ENCODE measurements around the gene KRTAP5-7. TPM values are rescaled to one million over a fixed set of nuclear protein-coding genes. Genes with fewer than 3 reads are reported as not detected.
"Not testable (repeated sequence)": the region's sequence is repeated elsewhere in the genome, so short reads cannot be mapped to it uniquely, and the experiment has no call there.

The KRTAP5-7 gene
- total RNA-seq, 1 donor from 2014 or later, result not detected

GRCh38 chr11:71568704-71569349, 41.8 kb downstream of the KRTAP5-7 start:
- DNase-seq (ENCODE audit: low read depth, low spot score), result no peak
- no peak overlapping the region for H3K27ac Mint-ChIP-seq (ENCODE audit: unreplicated experiment)
- no peak overlapping the region for H3K4me3 Mint-ChIP-seq
- H3K36me3 Mint-ChIP-seq (ENCODE audit: low read depth), result no peaks in the 10 kb centered on the region
- peaks cover 15% of the 10 kb centered on the region for H3K4me1 Mint-ChIP-seq
- peaks cover 4% of the 10 kb centered on the region for H3K27me3 Mint-ChIP-seq (ENCODE audit: low read depth)
- no peaks in the 10 kb centered on the region for H3K9me3 Mint-ChIP-seq
- TF ChIP-seq CTCF (conservative IDR thresholded peaks at IDR 0.05), result no peak

DNA sequence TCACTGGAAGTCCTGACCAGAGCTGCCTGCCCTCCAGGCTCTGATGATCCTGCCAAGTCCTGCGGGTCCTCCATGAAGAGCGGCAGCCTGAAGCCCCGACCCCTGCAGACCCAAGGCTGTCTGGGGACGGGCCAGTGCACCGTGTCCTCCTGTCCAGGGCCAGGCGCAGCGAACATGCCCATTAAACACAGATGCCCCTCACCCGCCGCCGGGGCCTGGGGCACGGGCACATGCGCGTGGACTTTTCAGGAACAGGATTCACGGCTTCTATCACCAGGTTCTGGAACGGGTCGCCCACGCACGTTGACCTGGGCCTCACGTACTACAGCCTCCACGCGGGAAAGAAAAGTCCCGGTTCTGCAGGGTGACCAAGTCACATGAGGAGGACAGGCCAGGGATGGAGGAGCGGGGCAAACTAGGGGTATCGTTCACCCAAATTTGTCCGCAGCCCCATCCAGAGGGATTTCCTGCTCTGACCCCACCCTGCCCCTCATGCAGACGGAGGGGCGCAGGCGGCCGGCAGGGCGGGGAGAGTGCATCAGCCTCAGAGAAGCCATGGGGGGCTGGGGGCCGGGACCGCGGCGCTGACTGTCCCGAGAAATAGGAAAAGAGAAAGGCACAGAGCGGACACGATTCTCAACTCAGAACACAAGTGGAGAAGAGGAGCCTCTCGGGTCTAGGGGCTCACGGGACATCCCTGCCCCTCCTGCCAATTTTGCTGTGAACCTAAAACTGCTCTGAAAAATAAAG, 44.2 kb downstream of the KRTAP5-7 start:
- H3K9me3 Mint-ChIP-seq; H3K4me3 Mint-ChIP-seq; H3K27ac Mint-ChIP-seq (ENCODE audit: unreplicated experiment); H3K36me3 Mint-ChIP-seq (ENCODE audit: low read depth); H3K27me3 Mint-ChIP-seq (ENCODE audit: low read depth); DNase-seq (ENCODE audit: low read depth, low spot score): not testable (repeated sequence)
- peaks cover 13% of the 10 kb centered on the region for H3K4me1 Mint-ChIP-seq

- Mint-ChIP-seq H3K4me3 (no peak overlapping the region), H3K9me3 (no peaks in the 10 kb centered on the region), H3K27me3 (ENCODE audit: low read depth) (no peaks in the 10 kb centered on the region), H3K27ac (ENCODE audit: unreplicated experiment) (no peak overlapping the region), H3K4me1 (no peaks in the 10 kb centered on the region), H3K36me3 (ENCODE audit: low read depth) (no peaks in the 10 kb centered on the region)
- DNase-seq (ENCODE audit: low read depth, low spot score), result no peak
- TF ChIP-seq CTCF (conservative IDR thresholded peaks at IDR 0.05), result no peak
Measured at GRCh38 chr11:71572811-71573210, 45.7 kb downstream of the KRTAP5-7 start.

GRCh38 chr11:71574418-71574817, 47.4 kb downstream of the KRTAP5-7 start:
- no peak for DNase-seq (ENCODE audit: low read depth, low spot score)
- Mint-ChIP-seq H3K4me1 (no peaks in the 10 kb centered on the region), H3K4me3 (no peak overlapping the region), H3K9me3 (no peaks in the 10 kb centered on the region), H3K27me3 (ENCODE audit: low read depth) (no peaks in the 10 kb centered on the region), H3K27ac (ENCODE audit: unreplicated experiment) (no peak overlapping the region), H3K36me3 (ENCODE audit: low read depth) (no peaks in the 10 kb centered on the region)
- no peak for TF ChIP-seq CTCF (conservative IDR thresholded peaks at IDR 0.05)

DNA sequence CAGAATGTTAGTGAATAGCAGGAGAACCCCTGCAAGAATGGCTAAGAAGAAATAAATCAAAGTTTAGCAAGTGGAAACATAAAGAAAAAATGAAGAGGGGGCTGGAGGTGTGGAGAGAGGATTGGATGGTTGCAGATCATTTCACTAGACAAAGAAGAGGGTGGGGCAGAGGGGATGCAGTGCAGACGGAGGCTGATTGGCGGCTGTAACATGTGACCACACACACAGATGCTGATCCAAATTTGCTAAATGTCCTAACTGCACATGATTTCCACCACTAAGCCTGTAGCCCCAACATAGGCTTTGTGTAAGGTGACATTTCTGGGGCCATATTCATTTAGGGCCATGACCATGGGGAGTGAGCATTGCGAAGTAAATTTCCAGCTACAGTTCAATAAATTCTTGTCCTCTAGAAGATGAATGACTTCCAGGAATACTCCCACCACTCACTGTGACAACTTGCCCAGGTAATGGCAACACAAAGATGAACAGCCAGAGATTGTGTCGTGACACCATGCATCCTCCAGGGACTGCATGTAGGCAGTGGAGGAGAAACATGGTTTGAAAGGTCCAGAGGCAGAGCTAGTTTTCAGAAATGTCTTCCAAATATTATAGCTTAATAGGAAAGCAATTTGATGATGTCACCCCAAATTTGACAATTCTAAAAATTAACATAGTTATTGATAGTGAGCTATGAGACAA, 48.8 kb downstream of the KRTAP5-7 start:
- Mint-ChIP-seq H3K4me1 (peaks cover 11% of the 10 kb centered on the region), H3K27me3 (ENCODE audit: low read depth) (no peaks in the 10 kb centered on the region), H3K36me3 (ENCODE audit: low read depth) (no peaks in the 10 kb centered on the region), H3K27ac (ENCODE audit: unreplicated experiment) (no peak overlapping the region), H3K4me3 (no peak overlapping the region), H3K9me3 (no peaks in the 10 kb centered on the region)
- TF ChIP-seq CTCF (conservative IDR thresholded peaks at IDR 0.05), result no peak
- DNase-seq (ENCODE audit: low read depth, low spot score), result no peak

DNA sequence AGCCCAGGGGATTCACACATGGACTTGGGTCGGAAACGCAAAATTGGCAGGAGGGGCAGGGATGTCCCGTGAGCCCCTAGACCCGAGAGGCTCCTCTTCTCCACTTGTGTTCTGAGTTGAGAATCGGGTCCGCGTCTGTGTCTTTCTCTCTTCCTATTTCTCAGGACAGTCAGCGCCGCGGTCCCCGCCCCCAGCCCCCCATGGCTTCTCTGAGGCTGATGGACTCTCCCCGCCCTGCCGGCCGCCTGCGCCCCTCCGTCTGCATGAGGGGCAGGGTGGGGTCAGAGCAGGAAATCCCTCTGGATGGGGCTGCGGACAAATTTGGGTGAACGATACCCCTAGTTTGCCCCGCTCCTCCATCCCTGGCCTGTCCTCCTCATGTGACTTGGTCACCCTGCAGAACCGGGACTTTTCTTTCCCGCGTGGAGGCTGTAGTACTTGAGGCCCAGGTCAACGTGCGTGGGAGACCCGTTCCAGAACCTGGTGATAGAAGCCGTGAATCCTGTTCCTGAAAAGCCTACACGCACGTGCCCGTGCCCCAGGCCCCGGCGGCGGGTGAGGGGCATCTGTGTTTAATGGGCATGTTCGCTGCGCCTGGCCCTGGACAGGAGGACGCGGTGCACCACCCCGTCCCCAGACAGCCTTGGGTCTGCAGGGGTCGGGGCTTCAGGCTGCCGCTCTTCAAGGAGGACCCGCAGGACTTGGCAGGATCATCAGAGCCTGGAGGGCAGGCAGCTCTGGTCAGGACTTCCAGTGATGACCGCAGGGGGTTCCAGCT, 49.8 kb downstream of the KRTAP5-7 start:
- H3K36me3 Mint-ChIP-seq (ENCODE audit: low read depth); DNase-seq (ENCODE audit: low read depth, low spot score); H3K4me3 Mint-ChIP-seq; H3K27ac Mint-ChIP-seq (ENCODE audit: unreplicated experiment); H3K27me3 Mint-ChIP-seq (ENCODE audit: low read depth); H3K9me3 Mint-ChIP-seq: not testable (repeated sequence)
- H3K4me1 Mint-ChIP-seq, result peaks cover 15% of the 10 kb centered on the region

Data from neural crest cell (in vitro differentiated cells).